PC-3 (cell line): Measurements from ENCODE around the gene NUCB1. TPM values are rescaled to one million over a fixed set of nuclear protein-coding genes. Genes with fewer than 3 reads are reported as not detected.

ENCODE experiments used
- ATAC-seq: fragments of 200-7000 bp; cut with Tn5 transposase; 2 replicates; pipeline ENCODE4 v1.9.1; 2020; ENCODE audit warnings: mild to moderate bottlenecking, moderate library complexity
- BruUV-seq: library from RNA; stranded (reverse); fragments of 400-500 nt; replicated peaks from 2 replicates; lab custom pipeline; 2021; lab: Mats Ljungman, UMichigan
- CTCF ChIA-PET: fragments of 300-600 bp; sonication (Branson Sonifier 250); formaldehyde crosslinking; loops from one replicate; lab custom pipeline; 2022; ENCODE audit warnings: antibody characterized with exemption; lab: Charles Lee
- POLR2A ChIA-PET: fragments of 300-600 bp; sonication (Branson Sonifier 250); formaldehyde crosslinking; loops from one replicate; lab custom pipeline; 2022; ENCODE audit warnings: antibody characterized with exemption; ENCODE audit not compliant: unreplicated experiment; lab: Charles Lee
- DNase-seq: peaks from one replicate; pipeline ENCODE4 v3.0.0-alpha.2; 2015
- H2AFZ ChIP-seq: fragments of 300-600 bp; sonication (generic); 2 replicates; pipeline ENCODE4 v1.6.0; 2016; ENCODE audit warnings: antibody characterized with exemption, low read length
- H3F3A ChIP-seq: fragments of 300-600 bp; sonication (generic); one replicate; pipeline ENCODE4 v1.6.0; 2017; ENCODE audit warnings: antibody characterized with exemption, low read length, control low read depth, mild to moderate bottlenecking; ENCODE audit not compliant: unreplicated experiment
- H3K27ac ChIP-seq: fragments of 300-600 bp; sonication (generic); 2 replicates; pipeline ENCODE4 v1.5.1; 2016; ENCODE audit warnings: mild to moderate bottlenecking, low read length
- H3K27me3 ChIP-seq: fragments of 300-600 bp; sonication (generic); 2 replicates; pipeline ENCODE4 v1.6.1; 2016; ENCODE audit warnings: low read length, mixed read lengths
- H3K36me3 ChIP-seq: fragments of 300-600 bp; sonication (generic); 2 replicates; pipeline ENCODE4 v1.6.1; 2016; ENCODE audit warnings: low read depth, mixed run types, low read length, mixed read lengths
- H3K4me1 ChIP-seq: fragments of 300-600 bp; sonication (generic); 2 replicates; pipeline ENCODE4 v1.5.1; 2016; ENCODE audit warnings: low read length; ENCODE audit not compliant: insufficient read depth
- H3K4me2 ChIP-seq: fragments of 300-600 bp; sonication (generic); 2 replicates; pipeline ENCODE4 v1.6.0; 2016; ENCODE audit warnings: low read length
- H3K4me3 ChIP-seq: fragments of 300-600 bp; sonication (generic); 2 replicates; pipeline ENCODE4 v1.5.1; 2016; ENCODE audit warnings: mild to moderate bottlenecking, low read length, mixed read lengths
- H3K79me2 ChIP-seq: fragments of 300-600 bp; sonication (generic); 2 replicates; pipeline ENCODE4 v1.6.1; 2017; ENCODE audit warnings: low read length, mixed read lengths
- H3K9ac ChIP-seq: fragments of 300-600 bp; sonication (generic); 2 replicates; pipeline ENCODE4 v1.6.0; 2016; ENCODE audit warnings: mild to moderate bottlenecking, low read length
- H3K9me2 ChIP-seq: fragments of 300-600 bp; sonication (generic); replicated peaks from 2 replicates; pipeline ENCODE4 v1.6.1; 2016; ENCODE audit warnings: mixed run types, low read length, mixed read lengths
- H3K9me3 ChIP-seq: fragments of 300-600 bp; sonication (generic); 2 replicates; pipeline ENCODE4 v1.6.1; 2016; ENCODE audit warnings: low read length, mixed read lengths
- H4K20me1 ChIP-seq: fragments of 300-600 bp; sonication (generic); 2 replicates; pipeline ENCODE4 v1.6.1; 2016; ENCODE audit warnings: low read length, mixed read lengths
- EZH2 ChIP-seq: fragments of 300-600 bp; sonication (generic); IDR thresholded peaks from one replicate; pipeline ENCODE4 v1.6.1; 2017; ENCODE audit warnings: antibody characterized with exemption, mild to moderate bottlenecking, low read length; ENCODE audit not compliant: unreplicated experiment
- EZH2phosphoT487 ChIP-seq: fragments of 300-600 bp; sonication (generic); IDR thresholded peaks from 2 replicates; pipeline ENCODE4 v1.6.1; 2018; ENCODE audit warnings: mild to moderate bottlenecking, antibody characterized with exemption, low read length, borderline replicate concordance
- intact Hi-C: fragments of 100-400 bp; cut with micrococcal nuclease; formaldehyde crosslinking; loops from 2 replicates; pipeline ENCODE4 v1.9.0; 2023
- total RNA-seq: library from RNA; depleted of rRNA; stranded (reverse); fragments of >200 nt; gene quantifications from 2 replicates; pipeline ENCODE4 v1.2.3, GENCODE V29; 2014
- TF ChIP-seq, protein P1 (sequence below): fragments of 300-600 bp; sonication (generic); conservative IDR thresholded peaks from 2 replicates; pipeline ENCODE4 v1.5.1; 2017; ENCODE audit warnings: antibody characterized with exemption, low read depth, mild to moderate bottlenecking, low read length

The NUCB1 gene
- total RNA-seq, 1 experiment from 2014 or later = 137 TPM

DNA sequence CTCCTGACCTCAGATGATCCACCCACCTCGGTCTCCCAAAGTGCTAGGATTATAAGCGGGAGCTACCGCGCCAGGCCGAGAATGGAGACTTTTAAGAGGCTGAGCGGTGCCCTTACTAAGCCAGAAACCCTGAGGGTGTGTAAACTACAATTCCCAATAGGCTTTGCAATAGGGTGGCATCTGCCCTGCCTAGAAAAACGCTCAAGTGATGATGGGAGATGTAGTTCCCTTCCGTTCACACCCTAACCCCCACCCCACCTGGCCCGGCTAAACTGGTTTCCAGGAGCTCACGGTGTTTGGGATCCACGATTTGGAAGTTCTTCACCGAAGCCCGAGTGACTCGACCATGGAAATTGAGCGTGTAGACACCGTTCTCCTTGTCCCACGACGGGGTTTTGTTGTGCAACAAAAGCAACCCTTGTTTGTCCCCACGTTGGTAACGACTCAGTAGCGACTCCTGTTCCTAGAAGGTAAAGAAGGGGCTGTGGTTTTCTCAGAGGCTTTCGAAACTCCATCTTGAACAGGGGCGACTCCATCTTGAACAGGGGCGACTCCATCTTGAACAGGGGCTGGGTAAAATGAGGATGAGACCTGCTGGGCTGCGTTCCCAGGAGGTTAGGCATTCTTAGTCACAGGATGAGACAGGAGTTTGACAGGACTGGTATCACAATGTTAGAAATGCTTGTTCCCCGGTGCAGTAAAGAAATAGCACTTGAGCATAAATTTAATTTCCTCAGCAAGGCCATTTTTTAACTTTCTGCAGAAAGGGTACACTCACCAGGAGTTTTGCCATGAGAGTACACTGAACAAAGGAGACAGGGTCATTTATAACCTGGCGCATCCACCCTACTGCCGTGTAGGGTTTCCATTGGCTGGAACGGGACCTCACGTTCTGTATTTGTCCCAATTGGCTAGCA lies 18.1 kb upstream of the NUCB1 start:
- ATAC-seq = peak; percentile 48
- intact Hi-C loops = no loop called here
- H3K9ac ChIP-seq = no peak overlapping the region
- H3K4me2 ChIP-seq = no peak overlapping the region
- H3K9me2 ChIP-seq = no peaks in the 10 kb centered on the region
- no peaks in the 10 kb centered on the region for H3K36me3 ChIP-seq
- no peaks in the 10 kb centered on the region for H3K4me1 ChIP-seq
- peak; percentile 22 for DNase-seq
- H3K27me3 ChIP-seq = no peaks in the 10 kb centered on the region
- no peak overlapping the region for H3K4me3 ChIP-seq
- POLR2A ChIA-PET = no interaction called here
- CTCF ChIA-PET = no interaction called here
- BruUV-seq = no TSS peak
- H3K79me2 ChIP-seq = no peaks in the 10 kb centered on the region
- no peak overlapping the region for H3K27ac ChIP-seq
- no peak overlapping the region for H2AFZ ChIP-seq
- TF ChIP-seq EZH2 = no peak
- TF ChIP-seq EZH2phosphoT487 = no peak
- TF ChIP-seq, protein P1, sequence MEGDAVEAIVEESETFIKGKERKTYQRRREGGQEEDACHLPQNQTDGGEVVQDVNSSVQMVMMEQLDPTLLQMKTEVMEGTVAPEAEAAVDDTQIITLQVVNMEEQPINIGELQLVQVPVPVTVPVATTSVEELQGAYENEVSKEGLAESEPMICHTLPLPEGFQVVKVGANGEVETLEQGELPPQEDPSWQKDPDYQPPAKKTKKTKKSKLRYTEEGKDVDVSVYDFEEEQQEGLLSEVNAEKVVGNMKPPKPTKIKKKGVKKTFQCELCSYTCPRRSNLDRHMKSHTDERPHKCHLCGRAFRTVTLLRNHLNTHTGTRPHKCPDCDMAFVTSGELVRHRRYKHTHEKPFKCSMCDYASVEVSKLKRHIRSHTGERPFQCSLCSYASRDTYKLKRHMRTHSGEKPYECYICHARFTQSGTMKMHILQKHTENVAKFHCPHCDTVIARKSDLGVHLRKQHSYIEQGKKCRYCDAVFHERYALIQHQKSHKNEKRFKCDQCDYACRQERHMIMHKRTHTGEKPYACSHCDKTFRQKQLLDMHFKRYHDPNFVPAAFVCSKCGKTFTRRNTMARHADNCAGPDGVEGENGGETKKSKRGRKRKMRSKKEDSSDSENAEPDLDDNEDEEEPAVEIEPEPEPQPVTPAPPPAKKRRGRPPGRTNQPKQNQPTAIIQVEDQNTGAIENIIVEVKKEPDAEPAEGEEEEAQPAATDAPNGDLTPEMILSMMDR = no peak
- H3K9me3 ChIP-seq = no peaks in the 10 kb centered on the region
- no peaks in the 10 kb centered on the region for H3F3A ChIP-seq
- H4K20me1 ChIP-seq = no peaks in the 10 kb centered on the region

DNA sequence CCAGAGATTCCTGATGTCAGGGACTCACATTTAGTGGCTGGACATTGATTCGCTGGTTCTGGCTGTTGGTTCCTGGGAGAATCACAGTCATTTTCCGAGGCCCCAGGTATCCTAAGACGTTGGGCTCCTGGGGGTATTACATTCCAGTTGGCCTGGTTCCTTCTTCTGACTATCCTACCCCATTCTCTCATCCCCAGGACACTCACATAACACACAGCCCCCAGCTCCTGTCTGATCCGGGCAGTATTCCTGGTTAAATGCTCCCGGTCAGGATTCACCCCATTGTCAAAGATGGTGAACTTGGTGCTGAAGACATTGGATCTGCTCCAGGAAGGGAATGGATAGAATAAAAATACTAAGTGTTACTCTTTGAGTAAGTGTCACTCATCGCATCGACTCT lies 16.4 kb upstream of the NUCB1 start:
- Histone ChIP-seq H3K27ac (no peak overlapping the region), H3F3A (no peaks in the 10 kb centered on the region), H3K9me2 (no peaks in the 10 kb centered on the region), H3K79me2 (no peaks in the 10 kb centered on the region), H2AFZ (no peak overlapping the region), H3K9ac (no peak overlapping the region), H4K20me1 (no peaks in the 10 kb centered on the region), H3K4me2 (no peak overlapping the region), H3K27me3 (no peaks in the 10 kb centered on the region), H3K9me3 (no peaks in the 10 kb centered on the region), H3K4me1 (no peaks in the 10 kb centered on the region), H3K4me3 (no peak overlapping the region), H3K36me3 (no peaks in the 10 kb centered on the region)
- BruUV-seq = no TSS peak
- intact Hi-C loops = no loop called here
- DNase-seq = no peak
- CTCF ChIA-PET = no interaction called here
- no peak for ATAC-seq
- POLR2A ChIA-PET = no interaction called here
- no peak for TF ChIP-seq EZH2phosphoT487
- no peak for TF ChIP-seq EZH2
- TF ChIP-seq, protein P1 = no peak
